Spinal cord (tissue), 10 donors: ENCODE measurements around the gene SERPIND1. TPM values are rescaled to one million over a fixed set of nuclear protein-coding genes. Genes with fewer than 3 reads are reported as not detected.

Experiments
- DNase-seq, 6 donors: peaks; one replicate each; pipeline versions ENCODE4 v3.0.0 to v3.0.0-alpha.2; 2013 to 2015; ENCODE audit warnings: low spot score in 6 of 6, low read depth in 4 of 6
- H3K27ac ChIP-seq: one replicate; pipeline ENCODE4 v1.5.1; 2013; ENCODE audit warnings: low read depth, low read length, control low read depth
- H3K27me3 ChIP-seq: one replicate; pipeline ENCODE4 v1.6.1; 2013; ENCODE audit warnings: low read length; ENCODE audit not compliant: control insufficient read depth, insufficient read depth
- H3K36me3 ChIP-seq: one replicate; pipeline ENCODE4 v1.6.1; 2013; ENCODE audit warnings: low read length; ENCODE audit not compliant: control insufficient read depth, insufficient read depth
- H3K4me1 ChIP-seq: one replicate; pipeline ENCODE4 v1.6.1; 2013; ENCODE audit warnings: low read length; ENCODE audit not compliant: control insufficient read depth, insufficient read depth
- H3K4me3 ChIP-seq: one replicate; pipeline ENCODE4 v1.5.1; 2013; ENCODE audit warnings: low read depth, low read length, control low read depth
- H3K9me3 ChIP-seq: one replicate; pipeline ENCODE4 v1.6.1; 2013; ENCODE audit warnings: low read length; ENCODE audit not compliant: control insufficient read depth, insufficient read depth
- WGBS: methylation state at CpG from one replicate; pipeline ENCODE4 v1.1.5; 2013; ENCODE audit warnings: missing lambda C conversion rate; ENCODE audit not compliant: insufficient coverage; 5-methylcytosine and 5-hydroxymethylcytosine counted together
- polyA plus RNA-seq, 2 donors: library from polyadenylated mRNA; unstranded; fragments of 120-200 nt; gene quantifications; one replicate each; pipeline ENCODE4 v1.2.1, GENCODE V29; 2013; ENCODE audit not compliant: insufficient read length in 2 of 2
- total RNA-seq, 2 donors: library from RNA; depleted of rRNA in 1 of 2; stranded (reverse); fragments of 120-200 nt in 1 of 2; fragments of >200 nt in 1 of 2; gene quantifications; one replicate each; pipeline versions ENCODE4 v1.2.3 to v1.2.4, GENCODE V29; 2013 to 2014
- donor health status: healthy.

Gene SERPIND1
- total and polyA plus RNA-seq, 4 donors, result 9.6 to 201 (median 61.3) TPM

DNA sequence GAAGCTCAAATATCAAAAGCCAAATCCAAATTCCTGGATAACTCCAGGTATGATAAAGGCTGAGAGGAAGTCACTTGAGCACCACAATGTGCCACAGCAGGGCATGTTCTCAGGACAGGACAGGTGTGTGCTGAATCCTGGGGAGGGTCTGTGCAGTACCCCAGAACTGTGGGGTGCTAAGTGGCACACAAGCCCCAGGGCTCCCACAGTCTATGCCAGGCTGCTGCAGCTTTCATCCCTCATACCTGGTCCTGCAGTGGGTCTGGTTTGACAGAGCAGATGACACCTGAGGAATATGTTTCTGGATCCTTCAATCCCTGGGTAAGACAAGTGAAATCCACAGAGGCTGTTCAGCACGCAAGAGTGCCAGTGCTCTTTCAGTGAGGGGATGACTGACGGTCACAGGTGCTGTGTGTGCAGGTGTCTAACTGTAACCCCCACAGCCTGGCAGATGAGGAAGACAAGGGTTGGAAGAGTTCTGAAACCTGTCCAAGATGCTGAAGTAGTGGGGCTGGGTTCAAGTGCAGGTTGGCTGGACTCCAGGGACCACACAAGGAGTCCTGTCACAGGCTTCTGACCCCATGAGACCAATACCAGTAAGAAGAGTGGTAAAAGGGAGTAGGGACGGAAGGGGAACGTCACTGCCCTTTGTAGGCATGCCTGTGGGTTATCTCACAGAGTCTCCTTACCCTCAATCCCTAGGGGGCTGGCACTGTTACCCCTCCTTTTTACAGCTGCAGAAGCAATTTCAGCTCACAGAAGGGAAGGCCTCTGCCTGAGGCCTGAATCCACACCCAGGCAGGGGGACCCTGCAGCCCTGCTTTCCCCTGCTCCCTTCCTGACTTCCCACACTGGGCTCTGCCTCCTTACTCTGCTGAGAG, 14.1 kb downstream of the SERPIND1 start:
- H3K36me3 ChIP-seq, result peaks cover 51% of the 10 kb centered on the region
- H3K27me3 ChIP-seq, result no peaks in the 10 kb centered on the region
- H3K4me3 ChIP-seq, result no peak overlapping the region
- H3K4me1 ChIP-seq, result peaks cover 5% of the 10 kb centered on the region
- H3K9me3 ChIP-seq, result no peaks in the 10 kb centered on the region
- 93% methylated on average over 2 of the region's 4 CpGs for WGBS
- H3K27ac ChIP-seq, result no peak overlapping the region
- DNase-seq, result no peak

DNA sequence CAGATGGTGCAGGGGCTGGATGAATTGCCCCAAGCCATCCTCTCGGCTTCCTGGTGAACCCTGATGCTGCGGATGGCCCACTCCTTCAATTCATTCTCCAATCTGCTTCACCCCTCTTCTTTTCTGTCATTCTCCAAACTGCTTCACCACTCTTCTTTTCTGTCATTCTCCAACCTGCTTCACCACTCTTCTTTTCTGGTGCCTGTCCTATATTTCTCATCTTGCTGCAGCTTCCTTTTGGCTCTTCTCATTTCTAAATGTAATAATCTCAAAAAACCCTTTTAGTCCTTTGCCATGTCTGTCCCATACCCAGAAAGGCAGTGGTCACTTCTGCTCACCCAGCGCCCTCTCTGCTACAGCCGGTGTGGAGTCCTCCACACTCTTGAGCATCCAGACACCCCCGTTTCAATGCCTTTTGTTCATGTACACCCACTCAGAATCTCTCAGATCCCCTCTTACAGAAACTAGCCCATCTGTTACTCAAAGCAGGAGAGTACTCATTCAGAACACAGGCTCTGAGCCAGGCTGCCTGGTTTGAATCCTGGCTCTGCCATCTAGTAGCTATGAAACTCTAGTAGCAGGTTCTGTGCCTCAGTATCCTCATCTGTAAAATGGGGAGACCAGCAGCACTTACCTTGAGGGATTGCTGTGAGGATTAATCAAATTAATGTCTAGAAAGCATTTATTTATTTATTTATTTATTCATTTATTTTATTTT, 14.9 kb downstream of the SERPIND1 start:
- DNase-seq, result no peak
- Histone ChIP-seq H3K27ac (no peak overlapping the region), H3K4me3 (no peak overlapping the region), H3K9me3 (no peaks in the 10 kb centered on the region), H3K4me1 (peaks cover 5% of the 10 kb centered on the region), H3K36me3 (peaks cover 46% of the 10 kb centered on the region), H3K27me3 (no peaks in the 10 kb centered on the region)
- WGBS, result 89% methylated on average over 5 of the region's 5 CpGs

DNA sequence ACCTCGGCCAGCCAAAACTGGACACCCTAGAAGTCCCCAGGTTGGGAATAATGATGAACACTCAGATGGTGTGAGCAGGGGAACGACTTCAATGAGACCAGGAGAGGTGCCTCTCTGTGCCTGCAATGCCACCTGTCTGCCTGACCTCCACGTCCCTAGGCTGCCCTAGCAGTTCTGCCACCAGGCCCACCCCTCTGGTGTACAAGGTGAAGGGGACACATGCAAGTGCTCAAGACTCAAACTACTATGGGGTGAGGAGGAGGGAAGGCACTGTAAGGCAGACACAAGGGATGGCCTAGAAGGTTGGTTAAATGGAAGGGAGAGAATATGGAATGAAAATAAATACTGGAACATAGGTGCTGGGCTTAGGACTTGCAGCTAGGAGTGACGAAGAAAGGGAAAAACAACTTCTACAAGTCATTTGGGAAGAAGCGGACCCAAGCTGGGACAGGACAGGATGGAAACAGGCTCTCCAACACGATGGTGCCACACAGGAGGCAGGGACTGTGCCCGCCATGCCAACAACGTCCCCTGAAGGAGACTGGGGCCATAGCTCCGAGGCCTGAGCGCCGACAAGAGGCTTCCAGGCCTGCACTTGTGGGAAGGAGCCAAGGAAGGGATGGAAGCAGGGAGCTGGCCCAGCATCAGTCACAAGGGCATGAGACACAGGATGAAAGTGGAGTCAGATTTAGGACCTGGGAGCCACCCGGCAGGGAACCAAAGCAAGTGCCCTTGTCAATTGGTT, 18.5 kb downstream of the SERPIND1 start:
- 89% methylated on average over 10 of the region's 12 CpGs for WGBS
- no peak for DNase-seq
- no peaks in the 10 kb centered on the region for H3K27me3 ChIP-seq
- H3K36me3 ChIP-seq, result peaks cover 63% of the 10 kb centered on the region
- H3K4me1 ChIP-seq, result peaks cover 5% of the 10 kb centered on the region
- H3K9me3 ChIP-seq, result no peaks in the 10 kb centered on the region
- H3K4me3 ChIP-seq, result no peak overlapping the region
- no peak overlapping the region for H3K27ac ChIP-seq

DNA sequence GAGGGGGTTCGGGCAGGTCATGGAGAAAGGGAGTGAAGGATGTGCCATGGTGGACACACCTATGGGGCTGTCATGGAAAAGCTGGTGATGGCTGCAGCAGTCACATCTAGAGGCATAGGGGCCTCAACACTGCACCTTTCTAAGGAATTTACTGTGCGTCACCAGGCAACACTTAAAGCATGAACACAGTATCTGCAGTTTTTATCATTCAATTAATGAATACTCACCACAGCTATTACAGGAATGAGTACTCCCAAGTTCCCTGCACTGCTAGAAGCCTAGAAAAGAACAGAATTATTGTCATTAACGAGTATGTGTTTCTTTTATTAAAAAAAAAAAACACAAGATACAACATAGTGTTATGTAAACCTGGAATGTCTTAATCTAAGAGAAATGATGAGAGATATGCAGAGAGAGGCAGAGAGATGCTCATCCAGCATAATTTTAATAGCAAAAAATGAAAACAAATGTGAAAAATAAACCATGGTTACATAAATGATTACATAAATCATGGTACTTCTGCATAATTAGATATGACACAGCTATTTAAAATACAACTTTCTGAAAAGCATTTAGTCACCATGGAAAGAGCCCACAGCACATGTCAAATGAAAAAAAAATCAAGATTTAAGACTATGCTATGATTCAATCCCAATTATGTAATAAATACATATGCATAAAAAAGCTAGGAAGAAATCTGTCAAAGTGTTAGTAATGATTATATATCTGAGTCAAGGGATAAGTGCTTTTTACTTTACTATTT, 19.2 kb downstream of the SERPIND1 start:
- no peak overlapping the region for H3K27ac ChIP-seq
- DNase-seq, result peak in 1 of 6 donors; percentile 68
- no peak overlapping the region for H3K4me3 ChIP-seq
- H3K36me3 ChIP-seq, result peaks cover 64% of the 10 kb centered on the region
- 74% methylated on average over 2 of the region's 3 CpGs for WGBS
- H3K4me1 ChIP-seq, result peaks cover 5% of the 10 kb centered on the region
- no peaks in the 10 kb centered on the region for H3K27me3 ChIP-seq
- H3K9me3 ChIP-seq, result no peaks in the 10 kb centered on the region

DNA sequence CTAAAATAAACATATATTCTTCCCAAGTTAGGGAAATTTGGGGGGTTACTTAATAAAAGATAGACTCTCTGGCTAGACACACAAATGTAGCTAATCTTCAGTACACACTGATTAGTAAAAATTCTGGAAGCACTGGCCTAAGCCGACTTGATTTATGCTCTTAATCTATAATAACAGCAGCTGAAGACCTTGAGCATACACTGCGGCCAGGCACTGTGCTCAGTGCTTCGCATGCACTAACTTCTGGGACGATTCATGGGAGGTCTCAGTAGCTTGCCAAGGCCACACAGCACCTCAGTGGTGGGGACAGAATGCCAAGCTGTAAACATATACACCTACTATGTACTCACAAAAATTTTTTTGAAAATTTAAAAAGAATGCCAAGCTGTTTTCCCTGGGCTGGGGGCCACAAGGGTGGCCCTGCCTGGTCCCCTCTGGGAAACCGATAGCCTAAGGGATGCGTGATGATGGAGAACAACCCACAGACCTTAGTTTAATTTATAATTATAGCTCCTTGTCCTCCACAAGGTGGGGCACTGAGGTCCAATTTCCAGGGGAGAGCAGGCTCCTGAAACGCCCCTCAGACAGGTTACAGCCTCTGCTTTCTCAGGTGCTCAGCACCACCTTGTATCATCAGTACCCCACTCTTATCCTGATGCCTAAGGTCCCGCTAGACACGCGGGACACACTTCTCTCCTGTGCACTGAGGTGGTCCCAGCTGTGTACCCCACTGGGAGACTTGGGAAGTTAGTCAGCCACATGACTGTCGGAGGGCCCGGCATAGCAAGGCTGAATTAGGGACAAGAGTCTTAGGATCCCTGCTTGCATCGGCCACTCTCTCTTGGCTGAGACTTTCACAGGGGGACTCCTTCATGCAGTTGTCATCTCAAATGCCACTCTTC, 20.1 kb downstream of the SERPIND1 start:
- Histone ChIP-seq H3K4me1 (peaks cover 5% of the 10 kb centered on the region), H3K27ac (no peak overlapping the region), H3K27me3 (no peaks in the 10 kb centered on the region), H3K9me3 (no peaks in the 10 kb centered on the region), H3K36me3 (peaks cover 66% of the 10 kb centered on the region), H3K4me3 (no peak overlapping the region)
- DNase-seq, result peak in 1 of 6 donors; percentile 12
- 87% methylated on average over 11 of the region's 13 CpGs for WGBS

DNA sequence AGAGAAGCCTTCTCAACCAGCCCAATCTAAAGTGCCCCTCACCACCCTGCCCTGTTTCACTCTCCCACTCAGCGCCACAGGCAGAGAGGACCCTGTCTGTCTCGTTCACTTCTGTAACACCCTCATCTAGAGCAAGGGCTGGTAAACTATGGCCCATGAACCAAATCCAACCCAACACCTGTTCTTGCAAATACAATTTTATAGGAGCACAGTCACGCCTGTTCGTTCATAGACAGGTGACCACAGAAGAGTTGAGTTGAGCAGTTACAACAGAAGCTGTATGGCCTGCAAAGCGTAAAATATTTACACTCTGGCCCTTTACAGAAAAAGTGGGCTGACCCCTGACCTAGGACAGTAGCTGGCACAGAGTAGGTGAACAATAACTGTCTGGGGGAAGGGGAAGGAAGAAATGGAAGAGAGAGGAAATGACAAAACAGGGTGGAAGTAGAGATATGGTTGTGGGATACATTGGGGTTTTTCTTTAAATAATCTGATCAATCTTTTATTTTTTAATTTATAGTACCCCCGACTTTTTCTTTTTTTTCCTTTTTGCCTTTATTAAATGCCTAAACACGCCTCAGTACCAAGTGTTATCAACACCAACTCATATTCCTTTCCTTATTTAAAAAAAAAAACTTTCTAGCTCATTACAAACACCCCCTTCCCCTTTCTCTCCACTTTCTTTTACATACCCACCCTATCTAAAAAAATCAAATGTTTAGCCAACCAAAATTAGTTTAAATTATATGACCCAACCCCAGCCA, 20.9 kb downstream of the SERPIND1 start:
- WGBS, result 94% methylated on average over 5 of the region's 7 CpGs
- H3K27ac ChIP-seq, result no peak overlapping the region
- H3K4me1 ChIP-seq, result peaks cover 5% of the 10 kb centered on the region
- DNase-seq, result no peak
- H3K36me3 ChIP-seq, result peaks cover 73% of the 10 kb centered on the region
- H3K4me3 ChIP-seq, result no peak overlapping the region
- H3K9me3 ChIP-seq, result no peaks in the 10 kb centered on the region
- H3K27me3 ChIP-seq, result no peaks in the 10 kb centered on the region

DNA sequence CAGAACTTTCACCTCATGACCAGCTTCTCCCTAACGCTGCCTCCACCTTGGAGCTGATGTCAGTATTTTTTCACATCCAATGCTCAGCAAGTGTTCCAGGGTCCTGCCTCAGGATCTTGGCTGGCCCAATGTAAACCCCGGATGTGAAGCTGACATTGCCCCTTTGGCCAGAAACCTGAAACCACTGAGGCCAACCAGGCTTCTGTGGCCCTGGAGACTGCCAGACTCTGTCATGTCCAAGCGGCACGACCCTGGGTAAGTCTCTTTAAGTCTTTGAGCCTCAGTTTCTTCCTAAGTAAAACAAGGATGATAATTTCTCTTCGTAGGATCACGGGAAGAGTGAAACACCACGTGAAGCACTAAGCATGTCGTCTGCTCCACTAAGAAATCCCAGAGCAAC, 22.8 kb downstream of the SERPIND1 start:
- 92% methylated on average over 8 of the region's 8 CpGs for WGBS
- no peaks in the 10 kb centered on the region for H3K27me3 ChIP-seq
- H3K4me3 ChIP-seq, result no peak overlapping the region
- no peaks in the 10 kb centered on the region for H3K9me3 ChIP-seq
- no peak for DNase-seq
- H3K27ac ChIP-seq, result no peak overlapping the region
- peaks cover 75% of the 10 kb centered on the region for H3K36me3 ChIP-seq
- H3K4me1 ChIP-seq, result peaks cover 5% of the 10 kb centered on the region

DNA sequence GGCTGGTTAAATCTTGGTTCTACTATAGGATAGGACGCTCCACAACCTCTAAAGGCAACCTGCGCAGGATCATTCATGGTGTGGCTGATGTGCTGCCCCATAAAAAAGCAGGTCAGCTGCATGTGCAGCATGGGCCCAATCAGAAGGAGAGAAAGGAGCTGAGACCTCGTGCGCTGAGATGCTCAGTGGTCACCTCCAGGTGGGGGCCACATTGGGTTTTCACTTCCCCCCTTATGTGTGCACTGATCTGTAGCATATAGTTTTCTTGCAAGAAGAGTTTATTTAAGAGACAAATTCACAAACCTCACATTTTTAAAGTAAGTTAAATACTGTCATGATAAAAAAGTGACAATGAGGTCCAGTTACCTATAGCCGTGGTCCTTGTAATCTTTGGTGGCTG, 24.3 kb downstream of the SERPIND1 start:
- H3K27ac ChIP-seq, result no peak overlapping the region
- no peaks in the 10 kb centered on the region for H3K27me3 ChIP-seq
- DNase-seq, result no peak
- peaks cover 70% of the 10 kb centered on the region for H3K36me3 ChIP-seq
- H3K4me3 ChIP-seq, result no peak overlapping the region
- no peaks in the 10 kb centered on the region for H3K4me1 ChIP-seq
- no peaks in the 10 kb centered on the region for H3K9me3 ChIP-seq
- 100% methylated on average over 5 of the region's 5 CpGs for WGBS
